Fibroblast of peridontal ligament (primary cell): ENCODE data around the gene CCNJL.
A peak's percentile ranks its signal among the peaks of the same experiment; 100 is the strongest.

Experiments
- DNase-seq: peaks from one replicate; pipeline ENCODE4 v3.0.0-alpha.2; 2010; ENCODE audit errors: extremely low read depth

Gene CCNJL

DNA sequence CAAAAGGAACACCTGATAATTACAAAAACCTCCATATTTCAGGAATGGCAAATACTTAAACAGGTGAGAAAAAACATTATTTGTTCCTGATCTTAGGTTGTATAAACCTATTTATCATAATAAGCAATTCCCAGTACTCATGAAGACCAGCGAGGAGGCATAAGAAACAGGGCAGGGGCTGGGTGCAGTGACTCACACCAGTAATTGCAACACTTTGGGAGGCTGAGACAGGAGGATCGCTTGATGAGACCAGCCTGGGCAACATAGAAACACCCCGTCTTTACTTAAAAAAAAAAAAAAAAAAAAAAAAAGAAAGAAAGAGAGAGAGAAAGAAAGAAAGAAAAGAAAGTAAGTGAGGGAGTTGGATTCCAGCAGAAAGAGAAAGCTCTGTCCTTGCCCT is 21.6 kb downstream of the CCNJL start:
- no peak for DNase-seq

DNA sequence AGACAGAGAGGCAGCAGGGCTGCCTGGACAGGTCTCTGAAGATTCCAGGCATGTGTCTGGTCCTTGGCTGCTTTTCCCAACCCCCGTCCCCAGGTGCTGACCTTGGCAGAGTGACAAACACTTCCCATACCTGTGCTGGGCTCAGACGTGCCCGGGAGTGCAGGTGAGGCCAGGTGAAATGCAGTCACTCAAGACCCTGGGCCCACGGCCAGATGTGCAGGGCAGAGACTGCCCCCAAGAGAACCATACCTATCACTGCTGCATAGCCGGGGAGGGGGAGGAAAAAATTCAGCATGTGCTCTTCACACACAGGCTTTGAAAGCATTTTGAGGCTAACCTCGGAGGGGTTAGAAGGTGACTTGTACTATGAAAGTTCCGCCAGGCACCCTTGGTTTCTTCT is 22.6 kb downstream of the CCNJL start:
- DNase-seq: no peak

DNA sequence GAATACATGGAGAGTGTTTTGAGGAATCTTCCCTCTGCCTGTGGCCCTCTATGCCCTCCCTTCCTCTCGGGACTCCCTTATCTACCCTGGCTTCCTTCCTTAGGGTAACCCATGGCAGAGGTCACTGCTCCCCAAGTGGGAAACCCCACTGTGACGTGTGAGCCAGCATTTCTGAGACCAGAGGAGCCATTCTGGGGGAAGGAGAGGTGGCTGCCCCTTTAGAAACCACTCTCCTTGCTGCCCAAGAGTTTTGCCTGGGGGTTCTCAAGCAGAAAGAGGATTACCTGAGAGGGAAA is 23.1 kb downstream of the CCNJL start:
- no peak for DNase-seq

DNA sequence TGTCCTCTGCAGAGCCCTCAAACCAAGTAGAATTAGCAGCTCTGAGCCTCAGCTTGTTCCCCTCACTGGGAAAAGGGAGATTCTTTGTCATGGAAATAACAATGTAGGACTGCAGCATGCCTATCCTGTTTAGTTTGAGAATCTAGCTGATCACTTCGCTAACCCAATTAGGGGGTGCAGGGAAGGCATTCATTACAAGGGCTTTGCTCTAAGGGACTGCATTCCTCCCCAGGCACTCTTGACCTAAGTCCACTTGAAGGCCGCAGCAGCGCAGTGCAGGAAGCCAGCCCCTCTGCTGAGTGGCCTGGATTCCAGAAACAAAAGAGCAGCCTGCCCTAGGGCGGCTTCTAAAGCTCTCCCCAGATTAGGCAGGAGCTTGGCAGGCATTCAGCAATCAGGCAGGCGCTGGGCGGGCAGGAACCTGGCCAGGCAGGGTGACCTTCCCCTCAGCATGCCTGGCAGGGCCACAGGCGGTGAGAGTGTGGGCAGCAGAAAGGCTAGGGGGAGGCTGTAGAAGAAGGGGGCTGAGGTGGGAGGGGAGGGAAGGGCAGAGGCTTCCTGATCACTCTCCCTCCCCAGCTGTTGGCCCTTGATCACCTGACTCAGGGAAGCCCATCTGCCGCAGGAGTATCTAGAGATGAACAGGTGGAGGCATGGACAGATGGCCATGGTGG is 24.8 kb downstream of the CCNJL start:
- DNase-seq: peak; percentile 8

DNA sequence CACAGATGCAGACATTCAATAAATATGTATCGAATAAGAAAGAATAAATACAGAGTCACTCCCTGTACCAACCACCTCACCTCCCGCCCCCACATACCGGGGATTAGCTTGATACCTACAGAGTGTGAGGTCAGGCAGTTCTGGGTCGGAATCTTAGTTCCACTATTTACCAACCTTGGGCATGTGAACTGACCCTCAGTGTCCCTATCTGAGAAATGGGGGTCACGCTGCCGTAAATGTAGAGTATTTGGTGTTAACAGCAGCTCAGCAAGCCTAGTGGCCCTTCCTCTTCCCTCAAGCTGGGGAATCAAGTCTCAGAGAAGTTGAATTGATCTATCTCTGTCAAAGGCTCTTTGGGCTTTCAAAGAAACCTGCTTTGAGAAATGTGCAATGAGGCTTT is 25.4 kb downstream of the CCNJL start:
- no peak for DNase-seq

DNA sequence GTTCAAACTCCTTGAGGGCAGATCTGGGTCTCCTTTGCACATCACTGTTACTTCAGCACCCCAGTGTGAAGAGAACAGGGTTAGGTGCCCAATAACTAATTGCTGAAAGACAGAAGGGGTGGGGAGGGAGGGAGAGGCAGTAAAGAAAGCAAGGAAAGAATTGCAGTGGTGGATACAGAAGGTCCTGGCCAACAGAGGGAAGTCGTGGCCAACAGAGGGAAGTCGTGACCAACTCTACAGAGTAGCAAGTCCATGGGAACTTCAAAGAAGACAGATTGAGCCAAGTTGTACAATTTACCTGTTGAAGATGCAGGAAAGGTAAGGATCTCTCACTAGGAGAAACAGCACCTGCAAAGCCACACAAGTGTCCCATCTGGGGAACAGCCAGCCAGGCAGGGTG is 27.0 kb downstream of the CCNJL start:
- DNase-seq: no peak

DNA sequence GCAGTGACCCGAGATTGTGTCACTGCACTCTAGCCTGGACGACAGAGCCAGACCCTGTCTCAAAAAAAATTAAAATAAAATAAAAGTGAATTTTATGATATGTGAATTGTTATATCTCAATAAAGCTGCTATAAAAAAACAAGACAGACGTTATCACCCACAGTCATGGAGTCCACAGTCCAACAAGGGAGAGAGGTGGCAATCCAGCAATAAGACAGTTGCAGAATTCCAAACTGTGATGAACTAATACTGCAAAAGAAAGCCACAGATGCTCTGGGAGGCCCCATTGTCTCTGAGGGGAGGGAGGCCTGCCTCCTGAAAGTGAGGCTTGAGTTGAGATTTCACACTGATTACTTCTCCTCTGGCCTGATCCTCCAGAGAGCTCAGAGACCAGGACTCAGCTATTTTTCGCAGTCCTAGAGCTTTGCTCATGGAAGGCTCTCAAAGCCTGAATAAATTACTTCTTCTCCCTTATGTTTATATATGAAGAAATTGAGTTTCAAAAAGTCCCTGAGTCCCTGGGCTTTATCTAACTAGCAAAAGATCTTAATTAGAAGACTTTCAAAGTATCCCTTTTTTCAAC is 28.0 kb downstream of the CCNJL start:
- DNase-seq: no peak

DNA sequence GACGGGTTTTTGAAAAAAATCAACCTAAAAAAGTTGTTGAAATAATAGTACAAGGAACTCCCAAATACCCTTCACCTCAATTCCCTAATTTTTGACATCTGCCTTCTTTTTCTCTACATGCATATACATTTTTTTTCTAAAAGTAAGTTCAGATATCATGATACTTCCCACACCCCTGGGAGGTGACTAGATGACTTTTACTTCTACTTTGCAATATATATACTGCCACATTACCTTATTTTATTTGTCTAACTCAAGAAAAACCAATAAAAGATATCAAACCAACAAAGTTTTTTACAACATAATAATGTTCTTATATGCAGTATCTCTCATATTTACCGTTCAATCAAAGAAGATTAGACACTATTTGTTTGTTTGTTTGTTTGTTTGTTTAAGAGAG is 31.1 kb downstream of the CCNJL start:
- DNase-seq: no peak

DNA sequence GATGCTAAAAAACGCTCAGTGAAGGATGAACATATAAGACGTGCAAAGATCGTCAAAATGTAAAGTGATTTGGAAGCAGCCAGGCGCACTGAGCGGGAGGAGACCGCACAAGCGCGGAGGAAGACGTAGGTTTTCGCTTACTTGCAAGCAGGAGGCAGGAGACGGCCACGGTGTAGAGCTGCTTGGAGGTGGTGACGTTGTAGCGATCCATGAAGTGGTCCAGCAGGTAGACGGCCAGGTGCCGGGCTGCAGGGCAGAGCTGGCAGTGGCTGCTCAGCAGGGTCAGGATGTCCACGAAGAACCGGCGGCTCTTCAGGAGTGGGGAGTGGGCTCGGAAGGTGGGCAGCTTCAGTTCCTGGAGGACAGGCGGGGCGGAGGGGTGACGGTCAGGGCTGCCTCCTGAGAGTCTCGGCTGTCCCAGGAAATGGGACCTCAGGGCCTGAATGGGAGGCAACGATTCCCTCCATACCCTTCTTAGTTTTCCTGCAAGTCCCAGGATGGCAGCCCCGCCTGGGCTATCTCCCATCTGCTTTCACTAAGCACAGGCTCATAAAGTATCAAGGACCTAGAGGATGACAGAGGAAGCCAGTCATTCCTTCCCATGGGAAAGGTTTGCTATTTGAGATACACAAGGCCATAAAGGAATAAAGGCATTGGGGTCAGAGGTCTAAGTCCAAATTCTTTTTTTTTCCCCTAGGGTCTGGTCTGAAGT is 31.8 kb downstream of the CCNJL start:
- no peak for DNase-seq

DNA sequence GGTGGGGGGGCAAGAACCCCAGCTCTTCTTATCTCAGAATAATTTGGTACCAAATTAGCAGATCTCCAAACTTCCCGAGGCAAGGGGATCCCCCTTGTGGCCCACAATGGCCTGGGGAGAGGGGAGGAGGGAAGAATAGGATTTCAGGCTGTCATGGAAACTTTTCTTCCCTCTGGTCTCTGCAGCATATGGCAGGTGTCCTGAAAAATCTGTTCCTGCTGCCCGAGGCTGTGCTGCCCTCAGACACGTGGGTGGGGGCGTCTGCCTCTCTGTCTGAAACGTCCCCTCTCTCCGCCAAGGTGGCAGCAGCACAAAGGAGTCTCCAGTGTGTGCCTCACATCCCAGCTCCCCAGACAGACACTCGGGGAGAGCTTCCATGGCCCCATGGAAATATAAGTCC is 34.0 kb downstream of the CCNJL start:
- DNase-seq: no peak

DNA sequence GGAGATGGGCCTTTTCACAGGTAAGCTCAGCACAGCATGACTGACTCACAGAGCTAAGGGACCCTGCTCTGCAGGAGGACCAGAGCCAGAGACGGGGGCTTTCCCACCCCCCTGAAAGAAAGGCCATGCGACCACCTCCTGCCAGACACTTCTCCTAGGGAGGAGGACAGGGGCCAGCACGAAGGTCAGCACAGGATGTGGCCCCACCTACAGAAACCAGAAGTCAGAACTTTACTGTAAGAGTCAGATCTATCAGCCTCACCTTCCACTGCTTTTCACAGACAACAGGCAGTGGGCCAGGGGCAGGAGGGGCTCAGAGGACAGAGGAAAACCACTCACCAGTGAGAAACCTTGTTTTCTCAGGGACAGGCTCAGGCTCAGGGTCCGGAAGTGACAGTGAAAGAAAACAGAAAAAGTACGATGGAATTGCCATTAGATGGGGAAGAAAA is 37.9 kb downstream of the CCNJL start:
- DNase-seq: no peak

DNA sequence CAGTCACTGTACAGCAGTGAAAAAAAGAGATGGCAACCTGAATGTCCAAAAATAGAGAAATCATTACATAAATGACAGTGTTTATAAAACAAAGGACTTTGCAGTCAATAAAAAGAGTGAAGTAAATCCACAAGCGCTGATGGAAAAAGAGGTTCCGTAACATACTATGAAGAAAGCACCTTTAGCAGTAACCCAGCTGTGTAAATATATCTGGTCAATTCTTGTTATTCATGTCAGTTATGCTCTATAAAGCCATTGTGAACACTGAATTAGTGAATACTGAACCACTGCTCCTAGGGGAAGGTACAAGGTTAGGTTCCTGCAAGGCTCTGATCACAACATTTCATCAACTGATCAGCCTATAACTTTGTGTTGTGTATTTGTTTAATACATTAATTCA is 39.5 kb downstream of the CCNJL start:
- no peak for DNase-seq

DNA sequence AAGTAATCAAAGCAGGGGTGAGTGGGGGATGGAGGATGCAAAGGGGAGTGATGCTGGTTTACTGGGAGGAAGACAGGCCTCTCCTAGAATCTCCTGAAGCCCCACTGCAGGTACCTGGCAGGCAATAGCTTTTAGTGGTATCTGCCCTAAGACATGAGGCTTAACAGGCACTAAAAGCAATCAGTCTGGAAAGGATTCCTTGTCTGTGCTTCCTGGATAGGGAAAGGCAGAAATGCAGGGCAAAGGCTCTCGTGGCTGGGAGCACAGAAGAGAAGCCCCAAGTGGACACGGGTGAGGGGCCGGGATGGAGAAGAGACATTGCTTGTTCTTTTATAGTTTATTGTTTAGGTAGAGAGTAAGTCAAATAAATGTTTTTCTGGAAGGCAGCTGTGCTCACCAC is 40.1 kb downstream of the CCNJL start:
- no peak for DNase-seq

DNA sequence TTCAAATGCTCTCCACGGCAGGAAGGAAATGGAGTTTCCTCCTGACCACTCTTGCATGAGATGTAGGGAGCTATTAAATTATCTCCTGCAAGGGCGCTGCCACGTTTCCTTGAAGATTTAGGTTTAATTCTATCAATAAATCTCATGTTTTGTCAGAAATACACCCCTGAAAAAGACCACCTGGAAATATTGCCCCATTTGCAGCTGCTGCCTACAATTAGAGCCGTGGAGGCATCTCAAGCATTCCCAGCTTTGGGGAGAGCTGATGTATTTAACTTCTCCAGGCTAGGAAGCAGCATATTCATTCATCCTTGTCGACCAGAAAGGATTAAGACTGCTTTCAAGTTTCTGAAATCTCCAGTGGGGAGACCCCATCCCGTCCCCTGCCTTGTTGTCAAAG is 40.5 kb downstream of the CCNJL start:
- DNase-seq: no peak

DNA sequence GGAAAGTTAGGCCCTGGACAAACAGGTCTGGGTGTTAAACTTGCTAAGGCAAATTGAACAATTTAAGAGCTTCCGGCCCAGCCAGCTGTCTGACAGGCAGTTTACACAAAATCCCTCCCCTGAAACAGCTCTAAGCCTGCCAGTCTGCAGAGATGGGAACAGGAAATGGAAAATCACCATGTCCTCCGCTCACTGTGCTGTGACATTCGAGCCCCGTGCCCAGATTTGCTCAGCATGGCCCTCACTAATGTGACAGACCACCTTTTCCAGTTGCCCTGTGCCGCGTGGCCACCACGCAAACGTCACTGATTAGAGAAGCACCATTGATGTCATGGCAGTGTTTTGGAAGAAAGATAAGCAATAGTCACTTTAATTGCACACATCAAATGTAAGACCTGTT is 41.0 kb downstream of the CCNJL start:
- no peak for DNase-seq

DNA sequence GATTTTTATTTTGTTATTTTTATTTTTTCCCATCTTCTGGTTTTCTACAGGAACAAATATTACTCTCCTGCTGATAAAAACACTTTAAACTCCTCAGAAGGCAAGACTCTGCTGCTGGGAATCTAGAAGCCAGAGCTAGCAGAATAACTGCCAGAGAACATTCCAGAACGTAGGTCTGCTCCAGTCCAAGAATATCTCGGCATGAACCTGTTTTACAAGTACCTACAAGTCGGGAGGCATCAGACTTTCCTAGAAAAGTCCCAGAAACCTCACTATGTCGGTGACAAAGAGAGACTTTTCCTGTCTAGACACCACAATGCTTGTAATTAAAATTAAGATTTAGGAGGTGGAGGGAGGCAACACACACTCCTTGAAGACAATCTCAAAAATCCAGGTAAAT is 41.7 kb downstream of the CCNJL start:
- no peak for DNase-seq

DNA sequence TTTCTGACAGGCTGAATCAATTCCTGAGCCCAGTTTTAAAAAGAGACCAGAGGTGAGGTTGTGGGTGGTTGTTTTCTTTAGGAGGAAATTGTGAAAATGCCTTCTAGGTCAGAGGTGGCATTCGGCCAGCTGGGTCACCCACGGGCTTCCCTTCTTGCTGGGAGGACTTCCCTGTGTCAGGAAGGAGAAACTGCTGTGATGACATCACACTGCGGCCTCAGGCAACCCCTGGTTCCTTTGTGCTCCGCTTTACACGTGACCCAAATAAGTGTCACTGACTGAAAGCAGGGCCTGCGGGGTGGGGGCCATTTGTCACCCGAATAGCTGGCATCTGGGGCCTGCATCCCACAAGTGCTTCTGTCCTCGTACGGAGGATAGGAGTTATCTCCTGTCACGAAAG is 43.3 kb downstream of the CCNJL start:
- peak; percentile 18 for DNase-seq

DNA sequence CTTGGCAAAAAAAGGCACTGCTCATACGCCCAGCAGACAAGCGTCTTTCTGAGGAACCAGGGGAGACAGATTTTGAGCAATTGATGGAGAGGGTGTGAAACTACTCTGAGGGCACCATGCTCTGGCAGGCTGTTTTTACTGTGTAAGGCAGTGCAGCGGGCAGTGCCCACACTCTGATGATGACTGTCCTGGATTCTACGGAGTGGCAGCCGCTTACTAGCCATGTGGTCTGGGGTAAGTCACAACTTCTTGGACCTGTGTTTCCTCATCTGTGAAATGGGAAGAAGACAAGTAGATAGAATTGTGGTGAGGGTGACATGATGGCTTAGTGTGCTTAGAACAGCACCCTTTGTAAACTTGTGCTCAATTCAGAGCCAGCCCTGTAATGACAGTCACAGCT is 44.2 kb downstream of the CCNJL start:
- DNase-seq: no peak

DNA sequence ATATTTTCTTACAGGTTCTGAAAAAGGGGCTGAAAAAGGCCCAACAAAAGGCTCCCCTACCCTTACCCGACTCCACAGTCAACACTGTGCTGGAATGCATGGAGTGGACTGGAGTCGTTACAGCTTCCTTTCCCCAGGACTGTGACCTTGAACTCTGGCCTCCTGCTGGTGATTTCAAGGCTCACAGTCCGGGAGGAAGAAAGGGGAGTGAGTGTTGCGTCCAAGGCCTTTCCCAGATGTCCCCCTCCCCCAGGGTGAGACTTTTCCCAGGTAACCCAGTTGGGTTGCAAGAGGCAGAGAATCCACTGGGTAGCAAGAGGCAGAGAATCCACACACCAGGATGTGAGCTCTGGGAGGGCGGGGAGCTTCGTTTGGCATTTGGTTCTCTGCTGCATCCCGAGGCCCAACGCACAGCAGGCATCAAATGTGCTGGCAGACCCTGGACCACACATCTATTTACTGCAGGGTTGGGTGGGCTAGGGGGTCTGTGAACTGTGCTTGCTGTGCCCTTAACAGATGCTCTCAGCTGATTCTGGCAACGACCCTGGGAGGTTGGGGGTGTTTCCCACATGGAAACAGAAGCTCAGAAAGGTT is 45.5 kb downstream of the CCNJL start:
- no peak for DNase-seq

DNA sequence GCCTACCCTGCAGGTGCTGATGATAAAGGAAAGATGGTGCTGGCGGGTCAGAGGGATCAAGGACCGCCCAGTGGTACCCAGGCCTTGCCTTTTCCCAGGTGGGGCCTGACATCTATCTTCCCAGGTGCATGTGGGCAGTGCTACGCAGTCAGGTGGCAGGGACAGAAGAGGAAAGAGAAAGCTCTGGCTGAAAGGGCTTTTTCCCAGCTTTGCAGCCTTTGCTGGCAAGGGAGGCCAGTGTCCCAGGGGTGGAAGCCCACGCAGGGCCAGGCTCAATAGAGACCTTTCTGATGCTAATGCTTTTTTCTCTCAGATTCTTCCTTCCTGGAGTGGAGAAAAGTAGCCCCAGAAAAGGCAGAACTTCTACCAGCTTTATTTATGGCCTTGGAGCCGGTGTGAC is 46.3 kb downstream of the CCNJL start:
- no peak for DNase-seq

DNA sequence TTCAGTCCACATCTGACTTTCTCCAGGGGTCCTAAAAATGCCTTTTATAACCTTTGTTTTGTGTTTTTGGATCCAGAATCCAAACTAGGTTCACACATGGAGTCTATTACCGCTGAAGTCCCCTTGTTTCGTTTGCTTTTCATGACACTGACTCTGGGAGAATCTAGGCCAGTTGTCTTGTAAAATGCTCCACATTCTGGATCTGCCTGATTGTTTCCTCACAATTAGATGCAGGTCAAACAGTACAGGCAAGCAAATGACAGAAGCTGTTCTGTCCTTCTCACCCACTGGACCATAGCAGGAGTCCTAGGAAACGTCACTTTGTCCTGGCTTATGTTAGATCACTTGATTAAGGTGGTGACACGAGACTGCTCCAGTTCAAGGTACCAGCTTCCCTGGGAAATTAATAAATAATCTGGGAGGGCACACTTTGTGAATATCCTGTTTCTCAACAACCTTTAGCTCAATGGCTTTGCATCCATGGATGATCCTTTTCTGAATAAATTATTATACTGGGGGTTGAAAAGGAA is 49.0 kb downstream of the CCNJL start:
- DNase-seq: no peak

DNA sequence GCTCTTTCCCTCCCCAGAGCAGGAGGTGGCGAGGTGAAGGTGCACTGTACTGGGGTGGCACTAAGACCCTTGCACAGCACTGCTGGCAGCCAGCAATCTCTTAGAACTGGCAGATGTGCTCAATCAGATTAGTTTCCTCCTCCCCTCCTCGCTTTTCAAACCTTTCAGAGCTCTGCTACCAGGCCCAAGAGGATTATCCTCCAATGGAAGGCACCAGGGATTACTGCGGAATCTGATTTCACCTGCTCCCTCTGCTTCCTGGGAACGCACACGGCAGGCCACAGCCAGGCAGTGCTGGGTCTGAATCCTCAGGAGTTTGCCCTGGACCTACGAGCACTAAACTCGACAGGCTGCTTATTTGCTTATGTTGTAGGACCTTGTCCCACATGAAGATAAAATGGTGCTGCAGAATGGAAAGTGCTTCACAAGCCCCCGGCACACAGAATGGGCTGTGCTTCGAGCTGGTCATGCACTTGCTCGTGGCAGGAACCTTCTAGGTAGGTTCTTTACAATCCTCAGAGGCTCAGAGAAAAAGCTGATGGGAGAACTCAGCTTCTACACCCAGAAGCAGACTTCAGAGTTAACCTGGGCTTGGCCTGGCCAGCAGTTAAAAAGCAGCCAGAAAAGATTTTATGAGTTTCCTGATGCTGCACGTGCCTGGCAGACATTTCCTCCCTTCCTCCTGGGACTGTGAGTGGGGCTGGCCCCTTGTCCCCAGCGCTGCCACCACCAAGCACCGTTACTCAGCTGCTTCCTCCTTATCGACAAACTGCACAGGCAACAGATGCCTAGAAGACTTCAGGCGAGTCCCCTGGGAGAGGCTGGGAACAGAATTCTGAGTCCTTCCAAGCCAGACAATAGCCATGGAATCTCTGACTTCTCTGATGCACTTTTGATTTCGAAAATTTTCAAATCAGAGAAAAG is 50.0 kb downstream of the CCNJL start:
- DNase-seq: no peak
